CD4-positive, alpha-beta T cell treated with Interleukin-6 at 100 ng/mL for 8 hours (primary cell): ENCODE data around the gene SARS2.
"Not testable (repeated sequence)": the region's sequence is repeated elsewhere in the genome, so short reads cannot be mapped to it uniquely, and the experiment has no call there.

Experiments used
- DNase-seq: peaks from one replicate; pipeline ENCODE4 v3.0.0-alpha.2; 2020; ENCODE audit warnings: mixed read lengths, low spot score

SARS2 gene

GRCh38 chr19:38929929-38930775 lies at the start of gene SARS2:
Gene SARS2, minus strand, starts transcription at chr19:38930763. Its CDS starts 27 bp downstream, at chr19:38930736.
- peak; percentile 94 for DNase-seq

GRCh38 chr19:38979812-38980211 lies 49.2 kb upstream of the SARS2 start:
- no peak for DNase-seq

GRCh38 chr19:38978326-38978689 lies 47.7 kb upstream of the SARS2 start:
- DNase-seq = no peak

GRCh38 chr19:38977445-38978325 lies 47.1 kb upstream of the SARS2 start:
- no peak for DNase-seq

- no peak for DNase-seq
Measured at GRCh38 chr19:38975861-38976271, 45.3 kb upstream of the SARS2 start.

- no peak for DNase-seq
Measured at GRCh38 chr19:38975214-38975860, 44.8 kb upstream of the SARS2 start, which contains the start of gene FBXO17. Gene FBXO17, minus strand, starts transcription at chr19:38975742. Its CDS starts 25,423 bp downstream, at chr19:38950319.

GRCh38 chr19:38974624-38975213 lies 44.2 kb upstream of the SARS2 start:
- DNase-seq = no peak

- DNase-seq = no peak
Measured at GRCh38 chr19:38971672-38972071, 41.1 kb upstream of the SARS2 start.

- no peak for DNase-seq
Measured at GRCh38 chr19:38970664-38971532, 40.3 kb upstream of the SARS2 start.

GRCh38 chr19:38966149-38966548 lies 35.6 kb upstream of the SARS2 start:
- DNase-seq = not testable (repeated sequence)

- no peak for DNase-seq
Measured at GRCh38 chr19:38964738-38965137, 34.2 kb upstream of the SARS2 start.

- DNase-seq = no peak
Measured at GRCh38 chr19:38959618-38960017, 29.1 kb upstream of the SARS2 start.

GRCh38 chr19:38958301-38958700 lies 27.7 kb upstream of the SARS2 start:
- no peak for DNase-seq

GRCh38 chr19:38956264-38956663 lies 25.7 kb upstream of the SARS2 start:
- DNase-seq = no peak

GRCh38 chr19:38953677-38954076 lies 23.1 kb upstream of the SARS2 start:
- no peak for DNase-seq

GRCh38 chr19:38952395-38953165 lies 22.0 kb upstream of the SARS2 start:
- peak; percentile 29 for DNase-seq

GRCh38 chr19:38951187-38951586 lies 20.6 kb upstream of the SARS2 start:
- no peak for DNase-seq

GRCh38 chr19:38949580-38950367 lies 19.2 kb upstream of the SARS2 start:
- DNase-seq = peak; percentile 82
